ENCODE data around the gene NKX1-2.

NKX1-2 gene

DNA sequence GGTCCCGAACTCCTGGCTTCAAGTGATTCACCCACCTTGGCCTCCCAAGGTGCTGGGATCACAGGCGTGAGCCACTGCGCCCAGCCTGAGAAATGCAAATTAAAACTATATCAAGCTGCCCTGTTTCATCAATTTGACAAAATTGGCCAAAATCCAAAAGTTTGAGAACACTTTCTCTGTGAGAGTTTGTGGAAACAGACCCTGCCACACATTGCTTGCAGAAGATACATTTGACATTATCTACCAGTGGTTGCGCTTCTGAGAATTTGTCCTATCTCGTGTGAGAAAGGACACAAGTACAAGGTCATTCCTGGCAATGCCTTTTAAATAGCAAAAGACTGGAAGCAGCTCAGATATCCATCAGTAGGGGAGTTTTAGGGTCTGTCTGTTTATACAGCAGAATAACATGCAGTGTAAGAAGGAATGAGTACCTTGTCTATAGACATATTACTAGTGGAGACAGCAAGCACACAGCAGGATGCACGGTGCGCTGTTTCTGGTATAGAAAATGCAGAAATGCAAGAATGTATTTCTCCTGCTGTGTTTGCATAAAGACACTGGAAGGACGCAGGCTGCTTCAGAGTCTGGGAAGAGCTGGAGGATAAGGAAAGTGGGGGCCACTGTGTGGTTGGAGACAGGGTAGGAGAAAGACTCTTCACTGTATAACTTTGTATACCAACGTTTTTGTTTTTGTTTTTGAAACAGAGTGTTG, 16.1 kb upstream of the NKX1-2 start:
- no peak for DNase-seq (ENCODE audit: low read depth, low spot score)
- Histone ChIP-seq H3K27ac (ENCODE audit: low read length) (no peak overlapping the region), H3K4me3 (ENCODE audit: low read length) (no peak overlapping the region), H3K9me3 (ENCODE audit: control insufficient read depth, insufficient read depth, low read length) (no peaks in the 10 kb centered on the region), H3K36me3 (ENCODE audit: control insufficient read depth, insufficient read depth, low read length) (no peaks in the 10 kb centered on the region), H3K27me3 (ENCODE audit: control insufficient read depth, insufficient read depth, low read length) (no peaks in the 10 kb centered on the region), H3K4me1 (ENCODE audit: control insufficient read depth, insufficient read depth, low read length) (peaks cover 16% of the 10 kb centered on the region; the same call in 1 of the 2 replicates)
- WGBS (ENCODE audit: insufficient coverage, insufficient read length), result no CpG with 5 or more reads among the region's 9 CpGs

DNA sequence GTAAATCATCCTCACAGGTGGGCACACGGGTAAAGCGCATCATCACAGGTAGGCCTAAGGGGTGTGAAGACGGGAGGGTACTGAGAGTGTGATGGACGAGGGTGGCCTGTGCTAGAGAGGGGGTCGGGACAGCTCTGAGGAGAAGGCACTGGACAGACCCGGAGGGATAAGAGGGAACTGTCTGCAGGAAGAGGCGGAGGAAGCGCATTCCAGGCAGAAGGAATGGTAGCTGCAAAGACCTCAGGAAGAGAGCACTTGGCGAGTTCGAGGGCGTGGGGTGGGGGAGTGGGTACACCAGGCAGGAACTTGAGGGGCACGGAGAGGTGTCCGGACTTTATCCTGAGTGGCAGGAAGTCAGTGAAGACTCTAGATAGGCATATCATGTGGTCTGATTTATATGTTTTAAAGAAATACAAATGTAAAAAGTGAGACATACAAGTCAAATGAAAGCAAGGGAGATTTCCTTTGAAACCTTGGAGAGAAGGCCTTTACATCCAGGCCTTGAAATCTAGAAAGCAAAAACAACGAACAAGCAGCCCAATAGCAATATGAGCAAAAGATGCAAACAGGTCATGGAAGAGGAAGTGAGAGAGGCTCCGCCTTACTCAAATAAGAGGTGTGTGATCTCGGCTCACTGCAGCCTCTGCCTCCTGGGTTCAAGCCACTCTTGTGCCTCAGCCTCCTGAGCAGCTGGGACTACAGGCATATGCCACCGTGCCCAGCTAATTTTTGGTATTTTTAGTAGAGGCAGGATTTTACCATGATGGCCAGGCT, 15.4 kb upstream of the NKX1-2 start:
- H3K4me3 ChIP-seq (ENCODE audit: low read length), result no peak overlapping the region
- peaks cover 11% of the 10 kb centered on the region; the same call in 1 of the 2 replicates for H3K4me1 ChIP-seq (ENCODE audit: control insufficient read depth, insufficient read depth, low read length)
- DNase-seq (ENCODE audit: low read depth, low spot score), result no peak
- no peaks in the 10 kb centered on the region for H3K27me3 ChIP-seq (ENCODE audit: control insufficient read depth, insufficient read depth, low read length)
- no peak overlapping the region for H3K27ac ChIP-seq (ENCODE audit: low read length)
- no peaks in the 10 kb centered on the region for H3K9me3 ChIP-seq (ENCODE audit: control insufficient read depth, insufficient read depth, low read length)
- H3K36me3 ChIP-seq (ENCODE audit: control insufficient read depth, insufficient read depth, low read length), result no peaks in the 10 kb centered on the region
- no CpG with 5 or more reads among the region's 17 CpGs for WGBS (ENCODE audit: insufficient coverage, insufficient read length)

DNA sequence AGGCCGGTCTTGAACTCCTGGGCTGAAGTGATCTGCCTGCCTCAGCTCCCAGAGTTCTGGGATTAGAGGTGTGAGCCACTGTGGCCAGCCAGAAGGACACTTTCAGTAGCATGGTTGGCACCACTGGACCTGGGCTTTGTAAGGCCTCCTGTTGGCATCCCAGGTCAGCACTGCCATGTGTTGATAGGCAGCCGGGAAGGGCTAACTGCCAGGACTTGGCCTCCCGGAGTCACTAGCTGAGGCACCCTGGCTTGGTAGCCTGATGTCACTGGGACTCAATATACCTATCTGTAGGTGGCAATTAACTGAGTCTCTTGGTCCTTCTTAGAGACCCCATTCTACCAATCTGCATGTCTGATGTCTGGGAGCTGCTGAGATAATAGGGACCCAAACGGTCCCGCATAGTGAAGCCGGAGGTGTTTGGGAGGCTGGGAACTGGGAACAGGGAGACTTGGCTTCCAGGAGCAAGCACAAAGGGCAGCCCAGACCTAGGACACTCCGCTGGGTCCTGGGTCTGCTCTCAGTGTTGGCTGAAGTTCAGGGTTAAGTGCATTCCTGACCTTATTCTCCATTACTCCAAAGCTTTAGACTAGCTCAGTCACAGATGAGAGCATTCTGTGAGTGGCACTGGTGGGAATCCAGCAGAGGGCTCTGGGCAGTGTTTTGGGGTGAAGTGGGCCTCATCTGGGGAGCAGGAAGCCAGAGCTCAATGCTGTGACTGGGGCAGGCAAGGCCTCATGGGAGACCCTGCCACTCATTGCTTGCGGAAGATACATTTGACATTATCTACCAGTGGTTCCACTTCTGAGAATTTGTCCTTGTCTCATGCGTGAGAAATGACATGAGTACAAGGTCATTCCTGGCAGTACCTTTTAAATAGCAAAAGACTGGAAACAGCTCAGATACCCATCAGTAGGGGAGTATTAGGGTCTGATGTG, 14.5 kb upstream of the NKX1-2 start:
- no peak overlapping the region for H3K27ac ChIP-seq (ENCODE audit: low read length)
- no peaks in the 10 kb centered on the region for H3K36me3 ChIP-seq (ENCODE audit: control insufficient read depth, insufficient read depth, low read length)
- no peaks in the 10 kb centered on the region for H3K9me3 ChIP-seq (ENCODE audit: control insufficient read depth, insufficient read depth, low read length)
- DNase-seq (ENCODE audit: low read depth, low spot score), result no peak
- no peak overlapping the region for H3K4me3 ChIP-seq (ENCODE audit: low read length)
- no CpG with 5 or more reads among the region's 9 CpGs for WGBS (ENCODE audit: insufficient coverage, insufficient read length)
- no peaks in the 10 kb centered on the region for H3K27me3 ChIP-seq (ENCODE audit: control insufficient read depth, insufficient read depth, low read length)
- H3K4me1 ChIP-seq (ENCODE audit: control insufficient read depth, insufficient read depth, low read length), result peaks cover 11% of the 10 kb centered on the region; the same call in 1 of the 2 replicates

DNA sequence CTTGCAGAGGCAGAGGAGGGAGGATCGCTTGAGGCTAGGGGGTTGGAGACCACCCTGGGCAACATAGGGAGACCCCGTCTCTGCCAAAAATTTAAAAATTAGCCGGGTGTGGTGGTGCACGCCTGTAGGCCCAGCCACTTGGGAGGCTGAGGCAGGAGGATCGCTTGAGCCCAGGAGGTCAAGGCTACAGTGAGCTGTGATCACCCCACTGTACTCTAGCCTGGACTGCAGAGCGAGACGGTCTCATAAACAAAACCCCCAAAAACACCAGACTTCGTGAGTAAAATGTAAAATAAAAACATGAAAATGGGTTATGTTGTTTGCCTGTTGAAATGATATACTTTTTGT, 12.5 kb upstream of the NKX1-2 start:
- Histone ChIP-seq H3K4me1 (ENCODE audit: control insufficient read depth, insufficient read depth, low read length) (peaks cover 7% of the 10 kb centered on the region; the same call in 1 of the 2 replicates), H3K27me3 (ENCODE audit: control insufficient read depth, insufficient read depth, low read length) (no peaks in the 10 kb centered on the region), H3K4me3 (ENCODE audit: low read length) (peak overlapping the region; percentile 87; the same call in 1 of the 2 replicates), H3K27ac (ENCODE audit: low read length) (no peak overlapping the region), H3K36me3 (ENCODE audit: control insufficient read depth, insufficient read depth, low read length) (no peaks in the 10 kb centered on the region), H3K9me3 (ENCODE audit: control insufficient read depth, insufficient read depth, low read length) (no peaks in the 10 kb centered on the region)
- no peak for DNase-seq (ENCODE audit: low read depth, low spot score)
- no CpG with 5 or more reads among the region's 8 CpGs for WGBS (ENCODE audit: insufficient coverage, insufficient read length)

GRCh38 chr10:124461642-124462347, 12.0 kb upstream of the NKX1-2 start, which contains the start of gene LHPP:
Gene LHPP (plus strand): TSS chr10:124461823. CDS start chr10:124461863, 40 bp downstream.
- no peak for DNase-seq (ENCODE audit: low read depth, low spot score)

GRCh38 chr10:124460144-124460543, 10.3 kb upstream of the NKX1-2 start:
- Histone ChIP-seq H3K27me3 (ENCODE audit: control insufficient read depth, insufficient read depth, low read length) (no peaks in the 10 kb centered on the region), H3K27ac (ENCODE audit: low read length) (no peak overlapping the region), H3K4me3 (ENCODE audit: low read length) (no peak overlapping the region), H3K4me1 (ENCODE audit: control insufficient read depth, insufficient read depth, low read length) (peaks cover 7% of the 10 kb centered on the region; the same call in 1 of the 2 replicates), H3K9me3 (ENCODE audit: control insufficient read depth, insufficient read depth, low read length) (no peaks in the 10 kb centered on the region), H3K36me3 (ENCODE audit: control insufficient read depth, insufficient read depth, low read length) (no peaks in the 10 kb centered on the region)
- no peak for DNase-seq (ENCODE audit: low read depth, low spot score)
- WGBS (ENCODE audit: insufficient coverage, insufficient read length), result no CpG with 5 or more reads among the region's 5 CpGs

More at GRCh38 chr10:124461642-124462347, 12.0 kb upstream of the NKX1-2 start, which contains the start of gene LHPP:
- Histone ChIP-seq H3K9me3 (ENCODE audit: control insufficient read depth, insufficient read depth, low read length) (no peaks in the 10 kb centered on the region), H3K4me3 (ENCODE audit: low read length) (peak within 1 kb of the TSS; percentile 87; the same call in 1 of the 2 replicates), H3K27me3 (ENCODE audit: control insufficient read depth, insufficient read depth, low read length) (no peaks in the 10 kb centered on the region), H3K4me1 (ENCODE audit: control insufficient read depth, insufficient read depth, low read length) (peaks cover 7% of the 10 kb centered on the region; the same call in 1 of the 2 replicates), H3K36me3 (ENCODE audit: control insufficient read depth, insufficient read depth, low read length) (no peaks in the 10 kb centered on the region), H3K27ac (ENCODE audit: low read length) (no peak within 1 kb of the TSS)
- no CpG with 5 or more reads among the region's 81 CpGs for WGBS (ENCODE audit: insufficient coverage, insufficient read length)

DNA sequence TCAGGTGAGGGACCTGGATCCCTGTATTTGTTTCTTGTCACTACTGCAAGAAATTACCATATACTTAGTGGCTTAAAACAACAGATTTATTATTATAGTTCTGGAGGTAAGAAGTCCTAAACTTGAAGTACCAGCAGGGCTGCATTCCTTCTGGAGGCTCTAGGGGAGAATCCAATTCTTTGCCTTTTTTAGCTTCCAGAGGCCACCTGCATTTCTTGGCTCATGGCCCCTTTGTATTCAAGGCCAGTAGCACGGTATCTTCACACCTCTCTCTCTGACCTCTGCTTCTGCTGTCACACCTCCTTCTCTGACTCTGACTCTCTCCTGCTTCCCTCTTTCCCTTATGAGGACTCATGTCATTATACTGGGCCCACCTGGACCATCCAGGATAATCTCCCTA, 9.6 kb upstream of the NKX1-2 start:
- H3K27me3 ChIP-seq (ENCODE audit: control insufficient read depth, insufficient read depth, low read length), result no peaks in the 10 kb centered on the region
- peaks cover 7% of the 10 kb centered on the region; the same call in 1 of the 2 replicates for H3K4me1 ChIP-seq (ENCODE audit: control insufficient read depth, insufficient read depth, low read length)
- no peak for DNase-seq (ENCODE audit: low read depth, low spot score)
- H3K9me3 ChIP-seq (ENCODE audit: control insufficient read depth, insufficient read depth, low read length), result no peaks in the 10 kb centered on the region
- H3K27ac ChIP-seq (ENCODE audit: low read length), result no peak overlapping the region
- H3K4me3 ChIP-seq (ENCODE audit: low read length), result no peak overlapping the region
- no peaks in the 10 kb centered on the region for H3K36me3 ChIP-seq (ENCODE audit: control insufficient read depth, insufficient read depth, low read length)
- WGBS (ENCODE audit: insufficient coverage, insufficient read length), result no CpG with 5 or more reads among the region's 1 CpG

- no peaks in the 10 kb centered on the region for H3K9me3 ChIP-seq (ENCODE audit: control insufficient read depth, insufficient read depth, low read length)
- H3K4me3 ChIP-seq (ENCODE audit: low read length), result no peak overlapping the region
- H3K27ac ChIP-seq (ENCODE audit: low read length), result no peak overlapping the region
Measured at GRCh38 chr10:124458889-124459288, 9.1 kb upstream of the NKX1-2 start.

DNA sequence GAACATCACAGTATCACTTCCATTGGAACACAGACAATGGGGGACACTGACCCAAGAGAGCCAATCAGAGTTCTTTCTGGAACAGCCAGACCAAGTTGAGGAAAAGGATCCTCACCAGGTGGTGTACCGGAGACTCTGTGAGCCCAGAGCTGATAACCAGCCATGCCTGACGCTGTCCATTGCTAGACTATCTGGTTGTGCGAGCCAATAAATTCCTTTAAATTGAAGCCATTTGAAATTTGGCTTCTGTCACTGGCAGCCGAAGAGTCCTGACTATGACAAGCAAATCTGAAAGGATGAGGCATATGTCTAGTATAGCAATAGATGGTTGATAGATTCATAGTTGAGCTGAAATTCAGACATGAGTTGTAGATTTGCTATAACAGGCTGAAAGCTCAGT, 8.6 kb upstream of the NKX1-2 start:
- Histone ChIP-seq H3K4me1 (ENCODE audit: control insufficient read depth, insufficient read depth, low read length) (peaks cover 13% of the 10 kb centered on the region; the same call in 1 of the 2 replicates), H3K27me3 (ENCODE audit: control insufficient read depth, insufficient read depth, low read length) (no peaks in the 10 kb centered on the region), H3K27ac (ENCODE audit: low read length) (no peak overlapping the region), H3K36me3 (ENCODE audit: control insufficient read depth, insufficient read depth, low read length) (no peaks in the 10 kb centered on the region), H3K9me3 (ENCODE audit: control insufficient read depth, insufficient read depth, low read length) (no peaks in the 10 kb centered on the region), H3K4me3 (ENCODE audit: low read length) (no peak overlapping the region)
- DNase-seq (ENCODE audit: low read depth, low spot score), result no peak
- no CpG with 5 or more reads among the region's 4 CpGs for WGBS (ENCODE audit: insufficient coverage, insufficient read length)

More at GRCh38 chr10:124458889-124459288, 9.1 kb upstream of the NKX1-2 start:
- Histone ChIP-seq H3K4me1 (ENCODE audit: control insufficient read depth, insufficient read depth, low read length) (peaks cover 9% of the 10 kb centered on the region; the same call in 1 of the 2 replicates), H3K36me3 (ENCODE audit: control insufficient read depth, insufficient read depth, low read length) (no peaks in the 10 kb centered on the region), H3K27me3 (ENCODE audit: control insufficient read depth, insufficient read depth, low read length) (no peaks in the 10 kb centered on the region)
- no CpG with 5 or more reads among the region's 2 CpGs for WGBS (ENCODE audit: insufficient coverage, insufficient read length)
- no peak for DNase-seq (ENCODE audit: low read depth, low spot score)
